GM19397 (cell line): ENCODE results near the gene SLC25A24.
"Not testable (repeated sequence)": the region's sequence is repeated elsewhere in the genome, so short reads cannot be mapped to it uniquely, and the experiment has no call there.

ENCODE experiments used
- ATAC-seq: cut with Tn5 transposase; IDR thresholded peaks from one replicate; pipeline ENCODE4 v1.9.1; 2021; ENCODE audit warnings: mild to moderate bottlenecking, moderate library complexity; ENCODE audit not compliant: unreplicated experiment

SLC25A24 gene

DNA sequence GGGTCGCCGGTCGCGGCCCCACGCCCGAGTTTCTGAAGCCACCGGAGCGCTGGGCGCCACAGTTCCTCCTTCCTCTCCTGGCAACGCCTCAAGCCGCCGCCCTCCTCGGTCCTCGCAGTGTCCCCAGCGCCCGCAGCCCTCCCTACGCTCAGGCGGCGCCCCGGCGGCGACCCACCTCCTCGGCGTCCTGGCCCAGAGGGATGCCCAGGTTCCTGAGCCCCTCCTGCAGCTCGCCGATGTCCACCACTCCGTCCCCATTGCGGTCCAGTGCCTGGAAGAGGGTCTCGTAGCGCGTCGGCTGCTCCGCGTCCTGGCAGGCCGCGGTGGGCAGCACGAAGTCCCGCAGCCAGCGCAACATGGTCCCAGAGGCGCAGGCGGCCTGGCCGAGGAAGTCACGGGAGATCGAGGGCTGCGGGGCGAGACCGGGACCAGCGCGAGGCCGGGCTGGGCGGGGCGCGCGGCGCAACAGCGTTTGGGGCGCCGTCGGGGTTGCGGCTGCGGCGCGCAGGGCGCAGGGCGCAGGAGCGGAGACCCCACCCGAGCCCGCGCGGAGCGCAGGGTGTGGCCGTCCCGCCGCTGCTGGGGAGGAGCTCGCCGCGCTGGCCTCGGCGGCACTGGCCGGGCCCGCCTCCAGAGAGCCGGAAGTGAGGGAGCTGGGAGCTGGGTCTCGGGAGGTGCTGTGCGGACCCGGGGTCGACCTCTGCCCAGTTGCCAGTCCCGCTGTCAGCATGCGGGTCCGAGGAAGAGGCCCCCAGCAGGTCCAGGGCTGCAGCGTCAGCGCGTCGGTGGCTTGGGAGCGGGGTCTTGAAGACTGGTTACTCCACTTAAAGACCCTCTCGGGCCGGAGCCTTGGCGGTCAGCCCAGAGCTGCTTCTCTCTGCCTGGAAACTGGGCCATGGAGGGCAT, at the start of gene SLC25A24:
SLC25A24 (minus strand) TSS at position 563 of the 906 bp plus-strand sequence; CDS start at position 358, 205 bp downstream.
- peak; percentile 83 for ATAC-seq

DNA sequence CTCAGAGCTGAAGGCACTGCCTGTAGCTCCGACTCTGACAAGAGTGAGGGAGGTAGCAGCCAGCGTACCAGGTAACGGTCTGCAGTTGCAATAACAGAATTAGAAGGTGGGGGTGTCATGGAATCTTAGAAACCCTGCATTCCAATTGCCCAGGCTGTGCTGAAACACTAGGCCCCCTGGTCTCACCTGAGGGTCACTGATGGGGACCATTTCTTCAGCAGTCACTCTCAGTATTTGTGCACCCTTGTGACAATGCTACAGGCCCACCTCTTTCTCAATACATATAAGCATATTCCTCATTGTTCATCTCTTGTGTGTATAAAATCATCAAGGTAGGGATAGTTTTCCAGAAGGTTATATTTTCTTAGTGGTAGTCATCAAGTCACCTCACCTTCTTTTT, 43.8 kb upstream of the SLC25A24 start, which contains the start of gene NBPF4:
NBPF4 (minus strand) TSS at position 101 of the 400 bp plus-strand sequence. CDS start 315 bp downstream, outside the sequence.
- not testable (repeated sequence) for ATAC-seq

DNA sequence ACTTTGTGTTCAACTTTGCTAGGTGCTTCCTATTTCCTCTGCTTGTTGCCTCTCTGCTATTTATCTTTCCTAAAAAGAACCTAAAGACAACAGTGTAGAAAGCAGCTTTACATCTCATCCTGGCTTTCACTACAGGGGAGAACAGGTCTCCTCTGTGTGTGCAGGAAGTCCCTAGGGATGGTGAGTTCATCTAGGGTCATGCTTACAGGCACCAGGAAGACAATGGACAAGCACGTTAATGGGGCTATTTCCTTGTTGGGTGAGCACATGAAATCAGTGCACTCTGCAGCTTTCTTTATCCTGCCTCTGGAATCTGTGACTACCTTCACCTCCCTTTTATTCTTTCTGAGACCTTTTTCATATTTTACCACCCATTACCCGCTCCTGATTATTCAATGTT, 39.3 kb upstream of the SLC25A24 start:
- ATAC-seq, result not testable (repeated sequence)

DNA sequence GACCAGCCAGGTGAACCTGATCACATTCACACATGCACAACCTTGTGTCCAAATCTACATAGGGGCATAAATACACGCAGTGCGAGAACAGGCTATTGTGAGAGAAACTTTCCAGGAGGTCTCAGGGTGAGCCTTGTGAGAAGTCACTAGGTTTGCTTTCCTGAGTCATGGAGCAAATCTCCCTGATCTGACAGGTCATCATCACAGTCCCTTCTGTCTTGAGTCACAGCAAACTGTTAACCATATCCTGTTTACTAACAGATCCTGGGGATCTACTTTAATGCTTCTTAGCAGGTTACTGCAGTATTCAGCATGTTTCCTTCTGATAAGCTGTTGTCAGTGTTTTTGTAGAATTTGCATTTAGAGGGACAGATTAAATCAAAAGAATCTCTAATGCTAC, 35.2 kb upstream of the SLC25A24 start:
- not testable (repeated sequence) for ATAC-seq

DNA sequence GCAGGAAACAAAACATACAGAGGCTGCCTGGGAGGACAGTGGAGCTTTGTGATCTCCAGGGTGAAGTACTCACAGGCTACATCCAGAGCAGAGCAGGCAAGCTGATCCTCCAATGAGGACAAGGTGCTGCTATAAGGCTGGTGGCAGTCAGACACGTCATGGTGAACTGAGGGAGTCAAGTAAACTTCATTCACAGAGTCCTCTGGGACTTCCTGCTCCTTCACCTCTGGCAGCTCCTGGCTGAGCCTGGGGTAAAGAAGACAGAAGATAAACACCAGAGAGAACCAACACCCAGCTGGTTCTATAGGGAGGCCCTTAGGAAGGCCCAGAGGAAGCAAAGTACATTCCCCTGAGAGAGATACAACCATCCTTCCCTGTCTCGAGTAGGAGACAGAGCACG, 32.0 kb upstream of the SLC25A24 start:
- ATAC-seq, result not testable (repeated sequence)

DNA sequence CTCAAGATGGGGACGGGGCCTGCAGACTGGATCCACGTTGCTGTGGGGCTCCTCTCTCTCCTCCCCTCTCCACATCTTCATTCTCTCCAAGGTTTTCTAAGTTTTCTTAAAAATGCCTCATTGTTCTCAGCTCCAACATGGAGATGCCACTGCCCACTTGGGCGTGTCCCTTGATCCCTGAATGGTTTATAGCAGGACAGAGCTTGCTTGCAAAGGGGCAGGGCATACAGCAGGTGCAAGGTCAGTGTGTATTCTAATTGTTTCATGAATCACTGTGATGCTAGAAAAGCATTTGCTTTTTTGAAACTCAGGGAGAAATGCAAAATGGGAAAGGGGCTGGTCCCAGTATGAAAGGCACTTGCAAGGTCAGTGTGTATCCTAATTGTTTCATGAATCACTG, 29.8 kb upstream of the SLC25A24 start:
- not testable (repeated sequence) for ATAC-seq

DNA sequence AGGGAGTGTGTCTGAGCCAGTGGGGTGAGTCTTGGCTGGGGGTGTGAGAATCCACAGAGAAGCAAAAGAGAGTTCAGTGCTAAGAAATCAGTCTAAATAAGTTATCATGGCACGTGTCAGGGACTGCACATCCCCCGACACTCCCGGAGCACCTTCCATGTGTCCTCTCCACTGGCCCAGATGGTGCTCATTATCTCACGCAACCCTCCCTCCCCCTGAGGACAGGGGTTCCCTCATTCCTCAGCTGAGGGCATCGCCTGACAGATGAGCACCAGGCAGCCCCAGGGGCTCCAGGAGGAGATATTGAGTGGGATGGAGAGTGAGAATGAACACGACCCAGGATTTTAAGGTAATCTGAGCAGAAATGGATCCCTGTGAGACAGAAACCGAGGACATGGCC, 27.6 kb upstream of the SLC25A24 start:
- ATAC-seq, result not testable (repeated sequence)

DNA sequence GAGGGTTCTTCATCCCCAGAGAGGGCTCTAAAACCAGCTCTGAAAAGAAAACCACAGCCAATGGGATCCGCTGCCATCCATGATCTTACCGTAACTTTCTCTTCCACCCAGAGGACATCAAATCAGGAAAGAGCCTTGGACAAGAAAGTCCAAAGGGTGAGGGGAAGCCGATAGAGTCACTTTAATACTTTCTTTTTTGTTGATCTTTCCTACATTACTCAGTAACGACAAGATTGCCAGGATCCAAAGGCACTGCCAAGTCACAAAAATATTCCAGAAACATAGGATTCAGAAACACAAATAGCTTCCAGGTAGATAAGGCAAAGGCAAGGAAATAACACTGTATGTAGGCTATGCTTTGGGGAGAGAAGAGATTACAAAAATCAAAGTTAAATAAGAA, 26.7 kb upstream of the SLC25A24 start:
- not testable (repeated sequence) for ATAC-seq

DNA sequence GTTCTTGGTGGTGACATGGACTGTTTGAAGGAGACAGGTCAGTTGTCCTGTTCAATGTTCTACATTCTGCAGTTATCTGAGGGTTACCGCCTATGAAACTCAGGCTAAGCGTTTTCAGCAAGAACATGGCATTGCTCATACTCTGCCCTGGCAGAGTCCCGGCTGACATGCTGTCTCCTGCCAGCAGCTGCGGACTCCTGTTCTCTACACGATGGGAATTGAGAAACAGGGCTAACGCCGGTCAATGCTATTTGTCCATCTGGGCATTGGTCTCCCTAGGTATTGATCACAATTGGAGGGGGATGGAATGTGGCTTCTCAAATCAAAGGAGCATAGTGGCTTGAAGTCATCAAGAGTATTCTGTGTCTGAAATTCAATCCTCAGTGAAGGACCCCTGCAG, 23.1 kb upstream of the SLC25A24 start:
- not testable (repeated sequence) for ATAC-seq

DNA sequence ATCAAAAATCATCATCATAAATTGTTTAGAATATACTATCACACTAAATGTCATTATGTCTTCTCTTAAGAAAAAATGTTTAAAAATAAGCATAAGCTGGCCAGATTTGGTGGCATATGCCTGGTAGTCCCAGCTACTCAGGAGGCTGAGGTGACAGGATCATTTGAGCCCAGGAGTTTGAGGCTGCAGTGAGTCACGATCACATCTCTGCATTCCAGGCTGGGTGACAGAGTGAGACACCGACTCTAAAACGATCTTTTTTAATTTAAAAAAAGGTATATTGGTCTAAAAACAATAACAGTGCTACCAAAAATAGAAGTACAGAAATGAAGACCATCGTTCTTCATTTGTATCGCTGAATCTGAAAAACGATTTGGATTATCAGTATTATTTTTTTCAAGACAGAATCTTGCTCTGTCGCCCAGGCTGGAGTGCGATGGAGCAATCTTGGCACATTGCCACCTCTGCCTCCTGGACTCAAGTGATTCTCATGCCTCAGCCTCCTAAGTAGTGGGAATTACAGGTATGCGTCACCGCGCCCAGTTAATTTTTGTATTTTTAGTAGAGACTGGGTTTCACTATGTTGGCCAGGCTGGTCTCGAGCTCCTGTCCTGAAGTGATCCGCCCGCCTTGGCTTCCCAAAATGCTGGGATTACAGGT, 17.5 kb upstream of the SLC25A24 start:
- ATAC-seq, result not testable (repeated sequence)

DNA sequence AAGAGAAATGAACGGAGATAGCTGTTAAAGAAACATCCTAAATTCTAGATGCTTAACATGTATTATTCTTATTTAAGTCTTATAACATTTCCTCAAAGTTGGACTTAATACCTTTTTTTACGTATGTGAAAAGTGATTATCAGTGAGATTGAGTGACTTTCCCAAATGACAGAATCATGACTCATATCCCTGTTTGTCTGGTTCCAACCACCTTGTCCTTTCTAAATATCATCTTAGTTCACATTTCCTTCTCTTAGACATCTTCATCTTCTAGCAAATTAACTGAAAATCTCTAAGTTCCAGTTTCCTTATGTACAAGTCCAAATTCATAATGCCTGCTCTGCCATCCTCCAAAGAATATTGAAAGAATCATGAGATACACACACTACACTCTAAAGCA, 16.9 kb upstream of the SLC25A24 start:
- ATAC-seq, result not testable (repeated sequence)

DNA sequence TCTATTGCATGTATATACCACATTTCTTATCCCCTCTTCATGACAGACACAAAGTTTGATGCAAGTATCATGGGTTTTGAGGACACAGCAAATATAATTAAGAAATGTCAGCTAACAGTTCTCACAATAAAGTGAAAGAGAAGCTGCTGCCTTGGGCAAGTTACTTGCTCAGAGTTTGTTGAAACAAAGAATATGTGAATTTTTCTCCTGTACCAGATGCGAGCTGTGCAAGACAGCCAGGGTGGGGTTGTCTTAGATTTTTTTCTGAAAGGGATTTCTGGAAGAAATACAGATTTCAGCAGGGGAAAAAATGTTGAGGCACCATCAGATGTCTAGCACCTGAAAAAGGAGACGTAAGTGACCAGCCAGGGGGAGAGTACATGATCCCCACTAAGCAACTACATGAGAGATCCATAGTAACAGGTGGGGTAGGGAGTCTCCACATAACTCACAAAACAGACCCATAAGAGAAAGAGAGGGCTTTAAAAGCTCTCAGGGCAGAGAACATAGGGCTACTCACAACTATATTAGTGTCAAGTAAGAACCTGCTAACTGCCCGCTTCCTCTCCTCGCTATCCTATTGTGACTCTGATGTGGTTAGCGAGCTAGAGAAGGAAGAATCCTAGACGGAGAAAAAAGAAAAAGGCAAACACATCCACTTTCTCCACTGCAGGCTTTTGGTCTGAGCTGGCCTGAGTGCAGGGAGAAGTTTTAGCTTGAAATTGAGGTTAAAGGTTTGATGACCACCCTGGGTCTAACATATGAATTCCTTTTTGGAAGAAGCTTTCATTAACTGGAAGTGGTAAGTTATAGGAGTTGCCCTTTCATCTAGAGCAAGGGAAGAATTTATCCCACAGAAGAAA, 16.1 kb upstream of the SLC25A24 start:
- not testable (repeated sequence) for ATAC-seq

DNA sequence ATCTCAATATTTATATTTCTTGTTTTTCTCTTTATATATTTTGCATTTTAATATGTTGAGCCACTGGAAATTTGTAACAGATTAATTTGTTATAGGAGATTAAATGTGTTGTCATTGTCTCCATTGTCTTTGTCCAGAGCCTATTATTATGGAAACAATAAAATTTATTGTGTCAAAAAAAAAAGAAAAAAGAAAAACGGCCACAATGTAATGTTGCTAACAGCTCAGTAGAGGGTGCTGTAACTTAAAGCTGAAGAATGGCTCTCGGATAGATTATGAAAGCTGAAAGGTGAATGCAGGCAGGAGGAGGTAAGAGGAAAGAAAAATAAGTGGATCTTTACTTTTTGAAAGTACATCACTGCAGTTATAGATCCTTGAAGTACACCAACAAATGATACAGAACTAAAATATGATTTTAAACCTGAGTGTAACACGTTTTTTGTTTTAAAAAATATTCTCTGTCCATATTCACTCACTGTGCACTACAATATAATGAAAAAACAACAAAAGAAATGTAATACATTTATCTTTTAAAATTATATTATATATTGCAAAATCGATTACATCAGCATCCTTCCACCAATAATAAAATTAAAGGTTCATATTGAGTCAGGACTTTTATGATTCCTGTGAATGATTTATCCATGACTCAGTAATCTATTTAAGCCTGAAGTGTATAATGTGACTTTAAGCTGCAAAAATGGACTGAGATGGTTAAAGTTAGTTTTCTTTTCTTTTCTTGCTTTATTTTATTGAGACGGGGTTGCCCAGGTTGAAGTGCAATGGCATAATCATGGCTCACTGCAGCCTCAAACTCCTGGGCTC, 14.7 kb upstream of the SLC25A24 start:
- ATAC-seq, result not testable (repeated sequence)

DNA sequence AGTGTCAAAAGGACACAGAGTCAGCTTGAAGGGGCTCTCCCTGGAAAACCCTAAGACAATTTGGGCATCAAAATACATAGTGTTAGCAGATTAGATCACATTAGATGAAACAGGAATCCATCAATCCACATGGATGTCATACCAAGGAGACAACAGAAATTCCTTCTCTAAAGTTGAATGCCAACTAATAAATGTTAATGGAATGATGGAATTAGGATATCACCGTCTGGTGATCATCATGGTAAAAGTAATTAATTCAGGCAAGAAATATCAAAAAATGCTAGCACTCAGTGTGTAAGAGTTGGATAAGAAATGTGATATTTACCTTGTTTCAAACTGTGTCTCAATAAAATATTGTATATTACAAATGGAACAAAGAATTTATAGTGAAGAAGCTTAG, 10.9 kb upstream of the SLC25A24 start:
- ATAC-seq, result no peak

DNA sequence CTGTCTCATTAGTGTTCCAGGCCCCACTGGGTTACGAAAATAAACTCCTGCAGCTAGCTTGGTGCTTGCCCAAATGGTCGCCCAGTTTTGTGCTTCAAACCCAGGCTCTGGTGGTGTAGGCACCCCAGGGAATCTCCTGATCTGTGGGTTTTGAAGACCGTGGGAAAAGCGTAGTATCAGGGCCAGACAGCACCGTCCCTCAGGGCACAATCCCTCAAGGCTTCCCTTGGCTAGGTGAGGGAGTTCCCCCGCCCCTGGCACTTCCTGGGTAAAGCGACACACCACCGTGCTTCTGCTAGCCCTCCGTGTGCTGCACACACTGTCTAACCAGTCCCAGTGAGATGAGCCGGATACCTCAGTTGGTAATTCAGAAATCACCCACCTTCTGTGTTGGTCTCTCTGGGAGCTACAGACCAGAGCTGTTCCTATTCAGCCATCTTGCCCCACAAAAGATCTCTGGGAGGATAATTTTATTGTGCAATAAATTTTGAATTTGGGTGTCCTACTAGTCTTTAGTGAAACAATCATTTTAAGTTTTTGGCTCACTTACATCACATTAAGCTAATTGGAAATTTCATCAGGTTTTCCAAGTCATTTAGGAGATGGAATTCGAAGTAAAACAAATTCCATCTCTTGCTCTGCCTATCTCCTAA, 9.4 kb upstream of the SLC25A24 start:
- no peak for ATAC-seq

DNA sequence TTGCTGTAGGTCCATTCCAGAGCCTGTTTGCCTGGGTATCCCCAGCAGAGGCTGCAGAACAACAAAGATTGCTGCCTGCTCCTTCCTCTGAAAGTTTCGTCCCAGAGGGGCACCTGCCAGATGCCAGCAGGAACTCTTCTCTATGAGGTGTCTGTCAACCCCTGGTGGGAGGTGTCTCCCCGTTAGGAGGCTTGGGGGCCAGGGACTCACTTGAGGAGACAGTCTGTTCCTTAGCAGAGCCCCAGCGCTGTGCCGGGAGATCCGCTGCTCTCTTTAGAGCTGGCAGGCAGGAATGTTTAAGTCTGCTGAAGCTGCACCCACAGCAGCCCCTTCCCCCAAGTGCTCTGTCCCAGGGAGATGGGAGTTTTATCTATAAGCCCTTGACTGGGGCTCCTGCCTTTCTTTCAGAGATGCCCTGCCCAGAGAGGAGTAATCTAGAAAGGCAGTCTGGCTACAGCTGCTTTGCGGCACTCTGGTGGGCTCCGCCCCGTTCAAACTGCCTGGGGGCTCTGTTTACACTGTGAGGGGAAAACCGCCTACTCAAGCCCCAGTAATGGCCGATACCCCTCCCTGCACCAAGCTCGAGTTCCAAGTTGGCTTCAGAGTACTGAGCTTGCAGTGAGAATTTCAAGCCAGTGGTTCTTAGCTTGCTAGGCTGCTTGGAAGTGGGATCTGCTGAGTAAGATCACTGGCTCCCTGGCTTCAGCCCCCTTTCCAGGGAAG, 8.7 kb upstream of the SLC25A24 start:
- ATAC-seq, result no peak

DNA sequence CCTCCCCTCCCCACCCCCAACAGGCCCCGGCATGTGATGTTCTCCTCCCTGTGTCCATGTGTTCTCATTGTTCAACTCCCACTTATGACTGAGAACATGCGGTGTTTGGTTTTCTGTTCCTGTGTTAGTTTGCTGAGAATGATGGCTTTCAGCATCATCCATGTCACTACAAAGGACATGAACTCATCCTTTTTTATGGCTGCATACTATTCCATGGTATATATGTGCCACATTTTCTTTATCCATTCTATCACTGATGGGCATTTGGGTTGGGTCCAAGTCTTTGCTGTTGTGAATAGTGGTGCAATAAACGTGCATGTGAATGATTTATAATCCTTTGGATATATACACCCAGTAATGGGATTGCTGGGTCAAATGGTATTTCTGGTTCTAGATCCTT, 3.4 kb upstream of the SLC25A24 start:
- ATAC-seq, result not testable (repeated sequence)

DNA sequence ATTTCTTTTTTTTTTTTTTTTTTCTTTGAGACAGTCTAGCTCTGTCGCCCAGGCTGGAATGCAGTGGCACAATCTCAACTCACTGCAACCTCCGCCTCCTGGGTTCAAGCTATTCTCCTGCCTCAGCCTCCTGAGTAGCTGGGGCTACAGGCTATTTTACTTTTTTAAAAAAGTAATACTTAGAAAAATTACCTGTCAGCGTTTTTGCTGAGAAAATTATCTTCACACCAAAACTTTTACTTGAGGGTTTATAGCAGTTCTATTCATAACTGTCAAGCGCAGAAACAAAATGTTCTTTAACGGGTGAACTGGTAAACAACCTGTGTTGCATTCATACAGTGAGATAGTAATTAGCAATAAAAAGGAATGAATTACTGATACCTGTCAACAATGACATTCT, 1.5 kb upstream of the SLC25A24 start:
- no peak for ATAC-seq

DNA sequence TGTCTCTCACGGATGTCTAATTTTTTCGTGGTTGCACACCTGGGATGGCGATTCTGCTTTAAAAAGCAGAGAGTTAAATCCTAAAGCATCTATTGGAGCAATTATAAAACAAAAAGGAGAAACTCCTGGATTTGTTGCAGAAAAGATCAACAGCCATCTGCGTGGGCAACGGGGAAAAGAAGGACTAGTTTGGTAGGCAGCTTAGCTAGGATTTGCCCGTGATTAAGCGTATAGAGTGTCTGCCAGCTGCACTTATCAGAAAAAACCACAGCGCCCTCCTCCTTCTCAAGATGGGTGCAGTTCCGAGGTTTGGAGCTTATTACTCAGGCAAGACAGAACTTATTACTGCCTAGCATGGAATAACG, 526 bp upstream of the SLC25A24 start:
- ATAC-seq, result no peak
